ENCODE measurements around the gene PTPN5. TPM values are rescaled to one million over a fixed set of nuclear protein-coding genes. Genes with fewer than 3 reads are reported as not detected.
A peak's percentile ranks its signal among the peaks of the same experiment; 100 is the strongest.

PTPN5 gene
- total RNA-seq, 2 experiments from 2014 or later = not detected

DNA sequence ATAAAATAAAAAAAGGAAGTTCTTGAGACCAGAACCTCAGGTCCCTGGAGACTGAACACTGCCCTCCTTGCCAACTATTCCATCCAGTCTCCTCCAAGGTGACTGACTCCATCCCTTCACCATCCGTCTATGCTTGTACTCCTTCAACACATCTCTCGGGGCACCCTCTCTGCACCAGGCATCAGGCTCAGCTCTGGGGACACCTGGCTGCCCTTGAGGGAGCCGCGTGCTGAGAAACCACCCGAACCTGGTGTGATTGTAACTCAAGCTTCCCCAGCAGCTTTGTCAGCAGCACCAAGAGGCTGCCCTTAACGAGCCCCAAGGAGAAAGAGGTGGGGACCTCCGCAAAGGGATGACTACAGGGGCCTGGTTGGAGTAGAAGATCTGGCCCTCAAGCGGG, 1.7 kb downstream of the PTPN5 start:
- H3K36me3 Mint-ChIP-seq = no peaks in the 10 kb centered on the region
- no peak overlapping the region for H3K4me3 Mint-ChIP-seq
- H3K9me3 Mint-ChIP-seq (ENCODE audit: low read depth) = no peaks in the 10 kb centered on the region
- DNase-seq = no peak
- H3K27me3 Mint-ChIP-seq = peaks cover 70% of the 10 kb centered on the region
- ATAC-seq = no peak
- no peak overlapping the region for H3K27ac Mint-ChIP-seq
- no peaks in the 10 kb centered on the region for H3K4me1 Mint-ChIP-seq
- CTCF ChIA-PET = interaction anchor here (1.0 kb wide), 1 partner anchor 13 kb away, joined by 4 read pairs; no protein-coding TSS in a partner anchor

DNA sequence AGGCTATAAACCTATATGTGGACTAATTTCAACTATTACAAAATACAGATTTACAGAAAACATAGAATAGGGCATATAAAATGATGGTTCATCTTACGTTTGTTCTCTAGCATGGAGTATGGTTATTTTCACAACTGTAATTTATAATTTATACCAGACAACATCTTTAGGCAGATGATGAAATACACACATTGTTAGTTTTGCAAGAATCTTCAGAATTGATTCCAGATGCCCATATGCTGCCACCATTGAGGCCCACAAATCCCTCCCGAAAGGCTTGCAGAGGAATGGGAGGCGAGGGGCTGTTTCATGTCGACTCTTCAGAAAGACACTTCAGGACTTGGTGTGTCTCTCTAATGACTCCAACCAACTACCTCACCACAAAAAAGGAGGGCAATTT, 6.2 kb downstream of the PTPN5 start:
- H3K4me1 Mint-ChIP-seq = peaks cover 3% of the 10 kb centered on the region
- no peak overlapping the region for H3K4me3 Mint-ChIP-seq
- DNase-seq (no peak), ATAC-seq (no peak)
- no peak overlapping the region for H3K27ac Mint-ChIP-seq
- H3K9me3 Mint-ChIP-seq (ENCODE audit: low read depth) = no peaks in the 10 kb centered on the region
- peaks cover 47% of the 10 kb centered on the region for H3K27me3 Mint-ChIP-seq
- no peaks in the 10 kb centered on the region for H3K36me3 Mint-ChIP-seq
- CTCF ChIA-PET = no interaction called here

DNA sequence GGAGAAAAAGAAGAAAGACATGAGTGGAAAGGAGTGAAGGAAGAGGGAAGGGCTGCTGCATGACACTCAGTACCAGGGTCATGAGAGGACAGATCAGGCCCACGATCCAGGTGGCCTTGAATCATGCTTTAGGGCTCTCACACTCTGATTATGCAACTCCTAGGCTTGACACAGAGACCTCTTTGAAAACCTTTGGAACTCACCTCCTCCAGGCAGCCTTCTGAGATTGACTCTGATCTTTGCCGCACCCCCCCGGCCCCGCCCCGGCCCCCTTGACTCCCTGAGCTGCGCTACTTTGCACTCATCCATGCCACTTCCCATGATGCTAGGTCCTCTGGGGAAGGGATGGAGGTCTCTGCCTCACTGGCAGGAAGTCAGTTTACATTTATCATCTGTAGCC, 10.7 kb downstream of the PTPN5 start:
- Mint-ChIP-seq H3K27ac (no peak overlapping the region), H3K4me1 (peaks cover 32% of the 10 kb centered on the region), H3K9me3 (ENCODE audit: low read depth) (peaks cover 3% of the 10 kb centered on the region), H3K27me3 (peaks cover 9% of the 10 kb centered on the region), H3K36me3 (peaks cover 7% of the 10 kb centered on the region), H3K4me3 (no peak overlapping the region)
- DNase-seq = no peak
- CTCF ChIA-PET = interaction anchor here (1.4 to 1.6 kb wide), 2 partner anchors 12 to 16 kb away, joined by 4 read pairs; no protein-coding TSS in a partner anchor
- no peak for ATAC-seq

DNA sequence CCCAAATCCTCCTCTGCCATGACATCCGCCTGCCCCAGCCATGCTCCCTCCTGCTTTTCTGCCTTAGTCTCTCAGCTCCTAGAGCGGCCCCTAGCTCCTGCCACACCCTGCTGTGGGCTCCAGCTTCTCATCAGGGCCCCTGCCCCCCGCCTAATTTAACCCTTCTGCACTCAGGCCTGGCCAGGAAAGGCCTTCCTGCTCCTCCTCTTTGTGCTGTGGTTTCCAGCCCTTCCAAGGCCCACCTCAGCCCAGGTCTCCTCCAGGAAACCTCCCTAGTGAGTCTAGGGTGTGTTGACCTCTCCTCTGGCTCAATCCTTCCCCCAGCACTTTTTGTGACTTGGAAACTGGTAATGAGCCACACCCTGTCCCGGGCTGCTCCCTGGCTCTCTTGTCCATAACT, 11.3 kb downstream of the PTPN5 start:
- H3K4me3 Mint-ChIP-seq = no peak overlapping the region
- DNase-seq (no peak), ATAC-seq (no peak)
- H3K27ac Mint-ChIP-seq = no peak overlapping the region
- H3K4me1 Mint-ChIP-seq = peaks cover 32% of the 10 kb centered on the region
- CTCF ChIA-PET = interaction anchor here (1.0 to 2.1 kb wide), 6 partner anchors 12 to 58 kb away, joined by 3 to 7 read pairs (median 4); no protein-coding TSS in a partner anchor
- peaks cover 7% of the 10 kb centered on the region for H3K36me3 Mint-ChIP-seq
- H3K9me3 Mint-ChIP-seq (ENCODE audit: low read depth) = peaks cover 3% of the 10 kb centered on the region
- peaks cover 9% of the 10 kb centered on the region for H3K27me3 Mint-ChIP-seq

DNA sequence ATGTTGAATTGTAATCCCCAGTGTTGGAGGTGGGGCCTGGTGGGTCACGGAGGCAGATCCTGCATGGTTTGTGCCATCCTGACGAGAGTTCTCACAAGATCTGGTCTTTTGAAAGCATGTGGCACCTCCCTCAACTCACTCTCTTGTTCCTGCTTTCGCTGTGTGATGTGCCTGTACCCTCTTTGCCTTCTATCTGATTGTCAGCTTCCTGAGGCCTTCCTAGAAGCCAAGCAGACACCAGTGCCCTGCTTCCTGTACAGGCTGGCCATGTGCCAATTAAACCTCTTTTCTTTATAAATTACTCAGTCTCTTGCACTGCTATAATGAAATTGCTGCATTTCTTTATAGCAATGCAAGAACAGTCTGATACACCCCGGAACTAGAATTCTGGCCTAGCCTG, 13.1 kb downstream of the PTPN5 start:
- H3K27ac Mint-ChIP-seq = peak overlapping the region; percentile 76
- H3K9me3 Mint-ChIP-seq (ENCODE audit: low read depth) = peaks cover 3% of the 10 kb centered on the region
- DNase-seq (peak; percentile 50), ATAC-seq (peak; percentile 64)
- H3K4me1 Mint-ChIP-seq = peaks cover 32% of the 10 kb centered on the region
- no peaks in the 10 kb centered on the region for H3K27me3 Mint-ChIP-seq
- H3K36me3 Mint-ChIP-seq = peaks cover 7% of the 10 kb centered on the region
- no peak overlapping the region for H3K4me3 Mint-ChIP-seq
- CTCF ChIA-PET = interaction anchor here (1.3 to 2.1 kb wide), 2 partner anchors 14 to 17 kb away, joined by 4 to 7 read pairs; no protein-coding TSS in a partner anchor

DNA sequence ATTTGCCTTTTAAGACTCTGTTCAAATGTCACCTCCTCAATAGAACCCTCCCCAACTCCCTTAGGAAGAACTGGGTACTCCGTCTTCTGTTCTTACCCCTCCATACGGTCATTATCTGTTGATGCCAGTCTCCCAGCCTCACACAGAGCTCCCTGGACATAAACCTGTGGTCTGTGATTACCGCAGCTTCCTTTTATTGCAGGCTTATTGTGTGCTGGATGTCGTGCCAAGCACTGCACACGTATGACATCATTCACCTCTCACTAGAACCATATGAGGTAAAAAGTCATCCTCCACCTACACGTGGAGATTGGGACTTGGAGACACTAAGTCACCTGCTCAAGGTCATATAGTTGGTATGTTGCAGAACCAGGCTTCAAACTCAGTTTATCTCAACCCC, 15.3 kb downstream of the PTPN5 start:
- Mint-ChIP-seq H3K4me3 (no peak overlapping the region), H3K27ac (no peak overlapping the region), H3K27me3 (peaks cover 2% of the 10 kb centered on the region), H3K4me1 (peaks cover 38% of the 10 kb centered on the region), H3K9me3 (ENCODE audit: low read depth) (peaks cover 3% of the 10 kb centered on the region), H3K36me3 (peaks cover 7% of the 10 kb centered on the region)
- no peak for DNase-seq
- CTCF ChIA-PET = interaction anchor here (0.7 to 5.1 kb wide), 5 partner anchors 11 to 661 kb away, joined by 3 to 38 read pairs (median 12); no protein-coding TSS in a partner anchor
- no peak for ATAC-seq

DNA sequence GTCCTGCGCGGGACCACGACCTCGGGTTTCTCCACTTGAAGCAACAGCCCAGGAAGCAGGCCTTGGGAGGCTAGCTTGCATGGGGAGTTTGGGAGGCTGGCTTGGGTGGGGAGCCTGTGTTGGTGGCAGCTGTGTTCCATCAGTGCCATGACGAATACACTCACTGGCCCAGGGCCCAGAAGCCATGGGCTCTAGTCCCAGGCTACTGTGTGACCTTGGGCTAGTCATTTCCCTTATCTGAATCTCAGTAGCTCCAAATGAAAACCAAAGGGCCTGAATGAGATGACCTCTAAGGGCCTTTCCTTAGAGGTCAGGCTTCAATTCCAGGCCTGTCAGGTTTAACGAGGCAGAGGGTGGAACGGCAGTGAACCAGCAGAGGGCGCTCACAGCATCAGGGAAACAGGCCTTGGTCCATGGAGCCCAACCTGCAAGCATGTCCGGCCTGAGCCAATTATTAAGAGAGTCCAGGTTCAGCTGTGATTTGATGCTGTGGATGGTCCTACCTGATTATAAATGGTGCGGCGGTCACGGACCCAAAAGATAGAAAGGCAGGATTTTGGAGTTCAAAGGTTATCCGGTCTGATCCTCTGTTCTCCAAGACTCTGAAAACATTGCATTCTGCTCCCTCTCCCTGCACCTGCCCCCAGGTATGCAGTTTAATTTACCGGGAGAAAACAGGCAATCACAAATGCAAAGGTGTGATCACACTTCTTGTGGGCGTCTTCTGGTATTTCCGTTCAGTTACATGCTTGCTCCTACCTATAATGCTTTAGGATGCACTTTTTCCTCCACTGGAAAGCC, 15.9 kb downstream of the PTPN5 start:
- Mint-ChIP-seq H3K27me3 (peaks cover 2% of the 10 kb centered on the region), H3K9me3 (ENCODE audit: low read depth) (peaks cover 3% of the 10 kb centered on the region), H3K4me1 (peaks cover 37% of the 10 kb centered on the region), H3K36me3 (peaks cover 7% of the 10 kb centered on the region), H3K27ac (no peak overlapping the region), H3K4me3 (no peak overlapping the region)
- DNase-seq = peak; percentile 81
- CTCF ChIA-PET = interaction anchor here (0.7 to 5.1 kb wide), 8 partner anchors 10 to 660 kb away, joined by 3 to 38 read pairs (median 4); no protein-coding TSS in a partner anchor
- peak; percentile 71 for ATAC-seq

DNA sequence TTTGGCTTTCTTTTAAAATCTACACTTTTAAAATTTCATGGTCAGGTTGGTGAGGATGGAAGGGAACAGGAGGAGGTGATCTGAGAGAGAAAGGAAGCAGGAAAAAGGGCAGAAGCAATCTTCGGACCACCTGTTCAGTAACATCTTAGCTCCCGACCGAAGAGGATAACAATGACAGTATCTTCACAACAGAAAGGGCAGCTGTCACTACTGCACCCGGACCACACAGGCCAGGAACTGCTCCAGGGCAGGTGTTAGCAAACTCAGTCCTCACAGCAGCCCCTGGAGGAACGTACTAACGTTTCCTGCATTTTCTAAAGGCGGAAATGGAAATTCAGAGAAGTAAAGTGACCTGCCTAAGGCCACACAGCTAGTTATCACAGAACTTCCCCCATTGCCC, 16.8 kb downstream of the PTPN5 start:
- no peak for ATAC-seq
- Mint-ChIP-seq H3K27me3 (peaks cover 2% of the 10 kb centered on the region), H3K9me3 (ENCODE audit: low read depth) (peaks cover 3% of the 10 kb centered on the region), H3K4me1 (peaks cover 38% of the 10 kb centered on the region), H3K27ac (no peak overlapping the region), H3K36me3 (peaks cover 7% of the 10 kb centered on the region), H3K4me3 (no peak overlapping the region)
- CTCF ChIA-PET = interaction anchor here (0.9 to 5.1 kb wide), 8 partner anchors 9 to 531 kb away, joined by 3 to 38 read pairs (median 5); no protein-coding TSS in a partner anchor
- DNase-seq = no peak

DNA sequence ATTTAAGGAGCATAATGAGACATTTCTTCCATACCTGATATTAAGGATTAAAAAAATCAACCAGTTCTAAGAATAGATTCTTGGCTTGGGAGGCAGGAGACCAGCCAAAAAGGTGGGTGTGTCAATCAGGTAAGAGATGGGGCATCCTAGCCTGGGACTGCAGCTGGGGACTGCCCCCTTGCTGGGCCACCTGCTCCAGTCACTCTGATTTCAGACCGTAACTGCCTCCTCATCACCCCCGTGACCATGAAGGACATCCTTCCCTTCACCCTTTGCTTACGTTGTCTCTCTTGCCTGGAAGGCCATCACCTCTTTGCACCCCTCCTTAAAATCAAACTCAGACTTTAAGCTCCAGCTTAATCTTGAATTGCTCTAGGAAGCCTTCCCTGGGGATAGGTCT, 17.9 kb downstream of the PTPN5 start:
- Mint-ChIP-seq H3K36me3 (peaks cover 5% of the 10 kb centered on the region), H3K4me1 (peaks cover 43% of the 10 kb centered on the region), H3K4me3 (no peak overlapping the region), H3K27me3 (peaks cover 2% of the 10 kb centered on the region), H3K27ac (no peak overlapping the region), H3K9me3 (ENCODE audit: low read depth) (peaks cover 3% of the 10 kb centered on the region)
- CTCF ChIA-PET = interaction anchor here (1.2 to 5.1 kb wide), 4 partner anchors 8 to 80 kb away, joined by 4 to 38 read pairs (median 4); no protein-coding TSS in a partner anchor
- ATAC-seq (no peak), DNase-seq (no peak)

DNA sequence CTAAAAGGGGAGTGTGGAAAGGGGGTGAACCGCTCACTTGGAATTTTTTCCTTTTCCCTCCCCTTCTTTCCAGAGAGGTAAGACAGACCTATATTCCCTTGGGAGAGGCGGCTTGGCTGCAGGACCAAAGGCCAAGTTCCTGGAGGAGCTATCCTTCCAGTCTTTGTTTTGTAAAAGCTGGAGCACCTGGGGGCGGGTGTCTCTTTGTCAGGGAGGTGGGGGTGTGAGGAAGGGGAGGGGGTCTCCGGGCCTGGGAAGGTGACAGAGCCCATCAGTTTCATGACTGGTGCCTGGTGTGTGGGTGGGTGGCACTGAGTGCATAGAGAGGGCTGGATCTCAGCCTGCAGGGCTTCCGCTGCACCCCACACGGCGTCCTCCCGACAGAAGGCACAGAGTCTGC, 18.5 kb downstream of the PTPN5 start:
- Mint-ChIP-seq H3K9me3 (ENCODE audit: low read depth) (no peaks in the 10 kb centered on the region), H3K4me3 (no peak overlapping the region), H3K4me1 (peaks cover 43% of the 10 kb centered on the region), H3K27ac (no peak overlapping the region), H3K27me3 (peaks cover 2% of the 10 kb centered on the region), H3K36me3 (peaks cover 1% of the 10 kb centered on the region)
- ATAC-seq (no peak), DNase-seq (no peak)
- CTCF ChIA-PET = interaction anchor here (1.2 to 5.1 kb wide), 3 partner anchors 8 to 81 kb away, joined by 4 to 38 read pairs (median 4); no protein-coding TSS in a partner anchor

DNA sequence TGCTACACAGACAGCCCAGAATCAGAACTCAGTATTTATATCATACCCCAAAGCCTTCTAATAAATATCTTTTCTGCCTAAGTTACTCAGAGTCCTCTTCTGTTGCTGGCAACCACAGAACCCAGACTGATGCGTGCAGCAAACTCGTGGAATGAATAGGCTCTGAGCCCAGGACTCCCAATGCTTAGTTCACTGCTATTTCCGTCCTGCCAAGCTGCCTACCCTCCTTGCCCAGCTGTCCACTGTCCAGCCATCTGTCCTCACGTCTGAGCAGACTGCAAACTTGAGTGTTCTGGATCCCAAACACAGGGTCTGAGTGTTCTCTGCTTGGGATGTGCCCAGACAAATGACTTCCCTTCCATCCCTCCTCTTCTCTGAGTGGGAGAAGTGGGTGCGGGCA, 19.4 kb downstream of the PTPN5 start:
- CTCF ChIA-PET = interaction anchor here (1.4 kb wide), 1 partner anchor 50 kb away, joined by 3 read pairs; no protein-coding TSS in a partner anchor
- H3K4me3 Mint-ChIP-seq = no peak overlapping the region
- H3K9me3 Mint-ChIP-seq (ENCODE audit: low read depth) = no peaks in the 10 kb centered on the region
- peaks cover 2% of the 10 kb centered on the region for H3K27me3 Mint-ChIP-seq
- DNase-seq (no peak), ATAC-seq (no peak)
- H3K36me3 Mint-ChIP-seq = no peaks in the 10 kb centered on the region
- H3K4me1 Mint-ChIP-seq = peaks cover 40% of the 10 kb centered on the region
- no peak overlapping the region for H3K27ac Mint-ChIP-seq

DNA sequence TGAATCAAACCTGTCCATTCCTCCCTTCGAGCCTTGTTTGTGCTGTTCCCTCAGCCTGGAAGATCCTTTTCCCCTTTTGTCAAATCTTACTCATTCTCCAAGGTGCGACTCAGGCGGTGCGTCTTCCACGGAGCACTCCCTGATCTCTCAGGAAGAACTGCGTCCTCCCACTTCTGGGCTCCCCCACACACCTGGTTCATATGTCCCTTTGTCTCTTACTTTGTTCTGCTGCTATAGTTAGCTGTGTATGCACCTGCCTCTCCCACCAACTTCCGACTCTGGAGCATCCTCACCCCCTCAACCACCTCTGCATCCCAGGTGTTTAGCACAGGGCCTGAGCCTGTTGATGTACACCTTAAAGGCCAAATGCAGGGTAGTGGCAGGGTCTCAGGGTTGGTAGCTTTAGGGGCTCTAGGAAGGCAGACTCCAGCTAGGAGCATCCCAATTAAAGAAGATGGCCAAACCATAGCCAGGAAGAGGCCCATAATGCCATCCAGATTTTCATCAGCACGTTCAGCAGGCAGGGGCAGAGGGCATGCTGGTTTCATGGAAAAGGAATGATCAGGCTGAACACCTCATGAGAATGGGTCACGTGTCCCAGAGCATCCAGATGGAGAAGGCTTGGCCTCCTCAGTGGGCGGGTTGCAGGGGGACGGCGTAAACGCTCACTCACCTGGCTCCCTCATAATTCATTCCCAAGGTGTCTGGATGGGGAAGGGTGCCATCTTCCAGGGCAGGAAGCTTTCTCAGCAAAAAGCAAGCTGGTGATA, 20.1 kb downstream of the PTPN5 start:
- no peak for ATAC-seq
- H3K27me3 Mint-ChIP-seq = peaks cover 2% of the 10 kb centered on the region
- no peak for DNase-seq
- no peaks in the 10 kb centered on the region for H3K9me3 Mint-ChIP-seq (ENCODE audit: low read depth)
- no peak overlapping the region for H3K27ac Mint-ChIP-seq
- CTCF ChIA-PET = interaction anchor here (1.4 kb wide), 1 partner anchor 50 kb away, joined by 3 read pairs; no protein-coding TSS in a partner anchor
- H3K4me3 Mint-ChIP-seq = no peak overlapping the region
- H3K36me3 Mint-ChIP-seq = no peaks in the 10 kb centered on the region
- H3K4me1 Mint-ChIP-seq = peaks cover 36% of the 10 kb centered on the region

DNA sequence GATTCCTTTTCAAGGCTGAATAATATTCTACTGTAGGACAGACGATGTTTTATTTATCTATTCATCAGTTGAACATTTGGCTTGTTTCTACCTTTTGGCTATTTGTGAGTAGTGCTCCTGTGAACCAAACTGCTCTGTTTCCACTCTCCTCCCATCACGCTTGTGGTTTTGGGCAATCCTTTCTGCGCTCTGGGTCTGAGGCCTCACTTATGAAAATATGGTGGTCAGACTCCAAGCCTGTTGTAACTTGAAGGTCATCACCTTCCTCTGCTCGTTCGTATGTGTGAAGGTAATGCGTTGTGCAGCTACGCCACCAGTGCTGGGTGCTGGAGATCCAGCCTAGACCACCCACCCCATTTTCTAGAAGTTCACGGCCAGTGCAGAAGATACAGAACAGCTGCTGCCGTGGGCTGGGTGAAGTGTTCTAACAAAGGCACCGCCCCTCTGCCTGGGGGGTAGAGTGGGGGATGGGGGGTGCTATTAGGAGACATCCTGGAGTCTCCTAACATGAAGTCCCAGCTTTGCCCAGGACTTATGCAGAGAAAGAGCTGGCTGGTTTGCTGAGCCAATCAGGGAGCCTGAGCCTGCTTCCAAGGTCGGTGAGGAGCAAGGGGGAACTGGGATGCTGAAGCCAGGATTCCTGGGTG, 21.0 kb downstream of the PTPN5 start:
- CTCF ChIA-PET = no interaction called here
- H3K9me3 Mint-ChIP-seq (ENCODE audit: low read depth) = no peaks in the 10 kb centered on the region
- DNase-seq (no peak), ATAC-seq (no peak)
- H3K4me3 Mint-ChIP-seq = no peak overlapping the region
- H3K27ac Mint-ChIP-seq = no peak overlapping the region
- peaks cover 7% of the 10 kb centered on the region for H3K27me3 Mint-ChIP-seq
- H3K36me3 Mint-ChIP-seq = no peaks in the 10 kb centered on the region
- peaks cover 32% of the 10 kb centered on the region for H3K4me1 Mint-ChIP-seq
